GM18508 (cell line): ENCODE measurements around the gene HIVEP3.

Source experiments
- ATAC-seq: cut with Tn5 transposase; IDR thresholded peaks from one replicate; pipeline ENCODE4 v1.9.1; 2021; ENCODE audit warnings: moderate number of reproducible peaks; ENCODE audit not compliant: insufficient read depth, unreplicated experiment

The HIVEP3 gene

DNA sequence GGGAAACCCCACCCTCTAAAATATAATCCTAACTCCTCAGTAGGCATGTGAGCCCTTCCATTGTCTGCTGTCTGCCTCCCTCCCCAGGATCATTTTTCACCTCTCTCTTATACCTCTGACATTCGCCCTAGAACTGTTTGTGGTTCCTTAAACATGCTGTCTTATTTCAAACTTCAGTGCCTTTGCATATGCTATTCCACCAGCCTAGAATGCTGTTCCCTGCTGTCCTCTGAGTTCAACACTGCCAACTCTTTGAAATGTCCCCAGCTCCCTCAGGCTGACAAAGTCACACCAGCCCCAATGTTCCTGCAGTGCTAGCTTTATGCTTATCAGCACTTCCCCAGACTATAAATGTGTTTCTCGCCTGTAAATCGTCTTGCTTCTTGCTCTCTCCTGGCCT, 119.5 kb downstream of the HIVEP3 start:
- no peak for ATAC-seq

DNA sequence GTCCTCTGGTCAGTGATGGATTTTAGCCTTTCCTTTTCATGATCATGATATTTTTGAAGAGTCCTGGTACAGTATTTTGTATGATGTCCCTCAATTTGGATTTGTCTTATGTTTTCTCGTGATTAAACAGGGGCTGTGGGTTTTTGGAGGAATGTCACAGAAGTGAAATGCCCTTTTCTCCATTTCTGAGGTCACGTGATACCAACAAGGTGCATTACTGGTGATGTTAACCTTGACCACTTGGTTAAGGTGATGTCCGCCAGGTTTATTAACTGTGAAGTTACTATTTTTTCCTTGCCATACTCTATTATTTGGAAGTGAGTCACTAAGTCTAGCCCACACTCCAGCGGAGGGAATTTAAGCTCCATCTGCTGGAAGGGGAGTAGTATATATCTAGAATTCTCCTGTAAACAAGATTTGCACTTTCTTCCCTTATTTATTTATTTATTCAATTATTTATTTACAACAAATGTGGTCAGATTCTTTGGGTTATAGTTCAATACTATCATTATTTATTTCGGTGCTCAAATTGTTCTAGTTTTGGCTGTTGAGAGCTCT, 123.4 kb downstream of the HIVEP3 start:
- no peak for ATAC-seq

DNA sequence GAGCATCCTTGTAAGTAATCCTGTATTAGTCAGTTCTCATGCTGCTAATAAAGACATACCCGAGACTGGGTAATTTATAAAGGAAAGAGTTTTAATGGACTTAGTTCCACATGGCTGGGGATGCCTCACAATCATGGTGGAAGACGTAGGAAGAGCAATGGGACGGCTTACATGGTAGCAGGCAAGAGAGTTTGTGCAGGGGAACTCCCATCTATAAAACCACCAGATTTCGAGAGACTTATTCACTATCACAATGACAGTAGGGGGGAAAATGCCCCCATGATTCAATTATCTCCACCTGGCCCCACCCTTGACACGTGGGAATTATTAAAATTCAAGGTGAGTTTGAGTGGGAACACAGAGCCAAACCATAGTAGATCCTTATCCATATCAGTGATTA, 124.7 kb downstream of the HIVEP3 start:
- ATAC-seq, result no peak

DNA sequence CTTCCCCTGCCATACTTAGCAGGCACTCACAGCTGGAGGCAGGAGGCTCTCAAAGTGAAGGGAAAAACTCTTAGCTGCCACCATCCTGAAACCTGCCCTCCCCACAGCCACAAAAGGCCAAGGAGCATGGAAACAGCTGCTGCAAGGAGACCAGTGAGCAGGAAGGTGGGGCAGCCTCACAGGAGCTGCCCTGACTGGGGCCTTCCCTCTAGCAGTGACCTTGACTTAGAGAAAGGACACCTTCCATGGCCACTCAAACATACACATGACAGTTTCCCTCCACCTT, 126.3 kb downstream of the HIVEP3 start:
- ATAC-seq, result no peak

DNA sequence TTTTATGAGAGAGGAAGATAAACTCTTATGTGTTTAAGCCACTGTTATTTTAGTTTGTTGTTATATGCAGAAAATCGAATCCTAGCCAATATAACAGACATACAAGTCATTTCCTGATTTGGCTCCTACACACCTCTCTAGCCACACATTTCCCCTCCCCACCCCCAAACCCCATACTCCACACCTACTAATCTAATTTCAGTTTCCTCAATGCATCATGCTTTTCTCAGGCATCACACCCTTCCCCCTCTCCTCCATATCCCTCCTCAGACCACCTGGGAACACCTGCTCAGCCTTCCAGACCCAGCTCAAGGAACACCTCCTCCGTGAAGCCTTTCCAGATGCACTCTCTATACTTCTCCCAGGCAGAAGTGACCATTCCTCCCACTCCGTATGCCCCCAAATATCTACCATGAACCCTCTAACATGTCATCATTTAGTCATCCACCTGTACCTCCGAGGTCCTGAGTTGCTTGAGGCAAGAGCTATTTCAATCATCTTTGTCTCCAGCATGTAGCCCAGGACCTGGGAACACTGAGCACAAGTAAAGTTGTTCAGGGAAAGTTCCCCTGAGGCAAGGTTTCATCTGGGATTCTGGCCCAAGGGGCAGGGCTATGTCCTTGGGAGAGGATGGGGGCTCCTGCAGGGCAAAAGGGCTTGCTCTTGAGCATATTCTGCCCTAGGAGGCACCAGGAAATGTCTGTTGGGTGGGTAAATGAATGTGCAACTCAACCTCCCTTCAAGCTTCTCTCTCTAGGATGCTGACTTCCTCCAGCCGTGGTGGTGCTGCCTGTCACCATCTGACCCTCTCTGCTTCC, 126.8 kb downstream of the HIVEP3 start:
- no peak for ATAC-seq

DNA sequence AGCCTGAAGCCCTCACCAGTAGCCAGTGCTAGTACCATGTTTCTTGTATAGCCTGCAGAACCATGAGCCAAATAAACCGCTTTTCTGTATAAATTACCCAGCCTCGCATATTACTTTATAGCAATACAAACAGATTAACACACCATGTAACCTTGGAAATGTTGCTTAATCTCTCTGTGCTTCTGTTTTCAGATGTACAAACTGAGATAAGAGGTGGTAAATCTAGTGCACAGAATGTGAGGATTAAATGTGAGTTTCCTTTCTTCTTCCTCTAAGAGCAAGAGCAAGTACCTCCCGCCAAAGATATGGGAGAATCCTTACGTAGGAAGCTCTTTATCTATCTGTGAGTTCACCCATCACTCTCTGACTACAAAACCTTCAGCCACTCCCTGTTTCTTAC, 128.4 kb downstream of the HIVEP3 start:
- ATAC-seq, result no peak

DNA sequence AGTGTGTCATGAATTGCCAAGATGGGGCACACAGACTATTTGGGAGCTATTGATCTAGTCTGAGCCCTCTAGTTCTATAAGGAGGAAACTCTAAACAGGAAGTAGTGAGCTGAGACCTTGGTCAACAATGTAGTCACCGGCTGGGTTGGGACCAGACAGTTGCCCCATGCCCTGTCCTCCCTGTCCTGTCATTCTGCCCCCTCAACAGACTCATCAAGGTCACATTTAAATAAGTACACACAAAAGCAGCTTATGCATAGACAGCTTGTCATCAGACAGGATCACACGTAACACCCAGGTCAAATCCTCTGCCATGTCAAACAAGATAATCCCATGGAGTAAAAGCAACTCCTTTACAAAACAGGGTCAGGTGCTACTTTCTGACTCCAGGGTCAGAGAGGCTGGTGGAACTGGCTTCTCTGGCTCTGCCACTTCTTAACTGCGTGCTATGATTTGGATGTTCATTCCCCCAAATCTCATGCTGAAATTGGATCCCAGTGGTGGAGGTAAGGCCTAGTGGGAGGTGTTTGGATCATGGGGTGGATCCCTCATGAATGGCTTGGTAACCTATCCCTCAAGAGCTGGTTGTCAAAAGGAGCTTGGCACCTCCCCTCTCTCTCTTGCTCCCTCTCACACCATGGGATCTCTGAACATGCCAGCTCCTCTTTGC, 128.9 kb downstream of the HIVEP3 start:
- no peak for ATAC-seq

DNA sequence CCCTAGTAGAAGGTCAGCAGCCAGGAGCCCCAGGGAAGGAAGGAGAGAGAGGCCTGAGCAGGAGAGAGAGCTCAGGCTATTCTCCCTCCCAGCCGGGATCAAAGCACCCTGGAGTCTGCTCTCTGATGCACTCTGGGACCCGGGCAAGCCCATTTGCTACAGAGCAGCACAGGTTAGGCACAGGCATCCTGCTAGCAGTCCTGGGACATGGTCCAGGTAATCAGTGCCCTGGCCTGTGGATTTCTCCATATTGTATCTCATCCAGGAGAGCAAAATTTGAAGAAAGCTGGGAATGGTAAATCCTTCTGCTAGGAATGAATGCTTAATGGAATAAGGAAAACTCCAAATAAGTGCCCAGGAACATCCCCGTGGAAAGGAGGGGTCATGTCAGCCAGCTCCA, 130.3 kb downstream of the HIVEP3 start:
- ATAC-seq, result no peak

DNA sequence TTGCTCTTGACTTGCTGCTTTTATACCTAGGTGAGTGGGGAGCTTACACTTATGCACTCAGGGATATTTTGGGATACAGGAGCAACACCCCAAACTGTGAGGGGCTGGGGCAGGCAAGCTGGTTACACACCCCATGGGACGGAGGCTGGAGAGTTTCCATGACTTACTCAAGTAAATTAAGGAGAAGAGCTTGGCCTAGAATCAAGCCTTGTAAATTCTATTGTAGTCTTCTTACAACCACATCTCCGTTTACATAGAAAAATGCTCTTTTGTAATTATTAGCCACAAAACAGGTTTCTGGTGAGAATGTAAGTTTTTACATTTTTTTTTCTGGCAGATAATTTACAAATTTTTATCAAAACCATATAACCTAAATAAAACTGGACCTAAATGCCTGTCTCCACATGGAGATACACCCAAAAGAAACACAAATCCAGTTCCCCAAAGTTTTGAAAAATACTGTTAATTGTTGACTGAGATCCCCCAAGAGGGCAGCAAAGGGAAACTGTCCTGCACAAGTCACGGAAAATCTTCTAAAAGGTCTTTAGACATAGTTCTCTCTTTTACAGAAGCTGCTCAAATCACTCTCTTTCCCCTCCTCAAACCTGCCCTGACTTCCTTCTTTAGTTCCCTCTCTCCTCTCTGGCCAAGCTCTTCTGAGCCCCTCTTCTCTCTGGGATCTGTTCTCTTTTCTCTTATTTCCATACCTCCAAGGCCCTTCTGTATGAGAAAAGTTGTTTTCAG, 134.0 kb downstream of the HIVEP3 start:
- no peak for ATAC-seq

DNA sequence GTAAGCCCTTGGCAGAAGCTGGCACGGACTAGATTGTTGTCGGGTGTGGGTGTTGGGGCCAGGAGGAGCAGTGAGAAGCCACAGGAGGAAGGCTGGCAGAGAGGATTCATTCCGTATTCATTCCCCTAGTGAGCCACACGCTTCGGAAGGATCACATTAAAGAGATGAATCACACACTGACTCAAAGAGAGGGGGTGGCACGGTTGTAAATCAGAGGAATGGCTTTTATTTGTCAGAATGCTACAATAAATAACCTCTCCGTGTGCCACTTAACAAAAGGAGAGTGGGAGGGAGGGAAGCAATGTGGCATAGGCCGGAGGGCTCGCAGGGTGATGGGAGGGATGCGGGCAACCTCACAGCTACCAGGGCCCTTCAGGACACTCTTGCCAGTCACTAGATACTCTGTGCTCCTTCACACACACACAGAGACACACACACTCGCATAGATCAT, 135.5 kb downstream of the HIVEP3 start:
- ATAC-seq, result no peak

DNA sequence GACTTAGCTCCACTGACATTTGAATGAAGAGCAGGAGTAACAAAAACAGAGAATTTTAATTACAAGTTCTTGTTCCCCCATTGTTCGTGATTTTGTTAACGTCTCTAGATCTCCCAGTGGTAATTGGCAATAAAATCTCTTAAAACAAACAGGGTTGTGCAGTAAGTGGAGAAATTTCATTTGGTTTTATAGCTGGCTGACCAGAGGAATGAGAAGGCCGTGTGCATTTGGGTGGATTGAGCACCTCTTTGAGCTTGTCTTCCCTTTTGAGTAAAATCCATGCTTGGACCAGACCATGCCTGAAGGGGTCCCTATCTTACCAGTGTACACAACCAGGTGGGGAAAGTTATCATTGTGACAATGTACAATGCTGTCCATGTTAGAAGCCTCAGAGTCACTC, 137.8 kb downstream of the HIVEP3 start:
- ATAC-seq, result no peak

DNA sequence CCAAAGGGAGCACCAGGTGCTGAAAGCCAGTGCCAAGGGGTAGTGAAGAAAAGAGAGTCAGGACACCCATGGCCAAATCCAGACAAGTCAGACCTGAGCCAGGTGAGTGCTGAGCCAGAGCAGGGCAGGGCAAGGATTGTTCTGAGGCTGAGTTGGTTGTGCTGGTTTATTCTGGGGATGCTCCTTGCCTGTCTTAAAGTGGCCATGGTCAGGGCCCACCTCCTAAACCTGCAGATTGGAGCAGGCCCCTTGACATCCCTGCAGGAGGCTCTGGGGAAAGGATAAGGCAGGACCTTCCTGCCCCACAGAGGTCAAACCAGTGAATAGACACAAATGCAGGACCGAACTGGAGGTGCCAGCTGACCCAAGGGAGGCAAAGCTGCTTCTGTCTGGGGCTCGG, 138.4 kb downstream of the HIVEP3 start:
- ATAC-seq, result no peak

DNA sequence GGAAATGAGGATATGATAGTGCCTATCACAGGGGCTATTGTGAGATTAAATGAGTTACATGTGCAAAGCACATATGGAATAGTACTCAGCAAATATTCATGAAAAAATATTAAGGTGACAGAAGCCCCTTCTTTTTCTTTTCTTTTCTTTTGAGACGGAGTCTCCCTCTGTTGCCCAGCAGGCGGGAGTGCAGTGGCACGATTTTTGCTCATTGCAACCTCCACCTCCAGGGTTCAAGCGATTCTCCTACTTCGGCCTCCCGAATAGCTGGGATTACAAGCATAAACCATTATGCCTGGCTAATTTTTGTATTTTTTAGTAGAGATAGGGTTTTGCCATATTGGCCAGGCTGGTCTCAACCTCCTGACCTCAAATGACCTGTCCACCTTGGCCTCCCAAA, 139.4 kb downstream of the HIVEP3 start:
- ATAC-seq, result no peak

DNA sequence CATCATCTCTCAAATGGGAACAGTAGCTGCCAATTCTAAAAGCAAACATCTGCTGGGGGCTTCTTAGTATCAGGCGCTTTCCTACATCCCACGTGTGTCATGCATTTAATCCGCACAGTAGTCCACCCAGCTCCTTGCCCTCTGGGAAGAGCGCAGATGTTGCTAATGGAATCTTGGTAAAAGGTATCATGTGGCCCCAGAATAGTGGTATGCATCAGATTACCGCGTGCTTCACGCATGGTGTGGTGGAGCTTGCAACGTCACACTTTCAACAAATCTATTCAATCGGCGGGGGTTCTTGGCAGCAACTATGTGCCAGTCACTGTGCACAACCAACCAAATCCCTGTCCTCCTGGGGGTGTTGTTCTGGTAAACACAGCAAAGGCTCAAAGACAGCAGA, 141.0 kb downstream of the HIVEP3 start:
- no peak for ATAC-seq

DNA sequence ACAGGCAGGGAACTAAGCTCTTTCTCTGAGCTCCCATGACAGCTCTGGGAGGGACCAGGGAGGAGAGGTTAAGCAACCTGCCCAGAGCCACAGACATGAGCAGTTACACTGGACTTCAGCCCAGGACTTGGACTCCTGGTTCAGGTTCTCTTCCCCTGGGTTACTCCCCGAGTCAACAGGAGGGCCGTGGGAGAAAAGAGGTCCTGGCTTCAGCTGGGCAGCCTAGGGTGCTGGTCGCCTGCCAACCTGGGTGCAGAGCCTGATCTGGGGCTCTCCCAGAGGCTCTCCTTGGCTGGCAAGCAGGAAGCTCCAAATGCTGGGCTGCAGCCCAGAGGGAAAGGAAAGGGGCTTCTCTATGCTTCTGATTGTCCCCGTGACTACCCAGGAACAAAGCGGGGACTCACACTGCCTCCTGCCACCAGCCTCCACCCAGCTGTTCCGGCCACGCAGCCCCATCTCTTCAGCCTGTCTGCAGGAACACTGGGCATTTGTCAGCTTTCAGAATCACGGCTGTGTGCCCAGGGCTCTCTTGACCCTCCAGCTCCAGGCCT, 141.8 kb downstream of the HIVEP3 start:
- no peak for ATAC-seq

DNA sequence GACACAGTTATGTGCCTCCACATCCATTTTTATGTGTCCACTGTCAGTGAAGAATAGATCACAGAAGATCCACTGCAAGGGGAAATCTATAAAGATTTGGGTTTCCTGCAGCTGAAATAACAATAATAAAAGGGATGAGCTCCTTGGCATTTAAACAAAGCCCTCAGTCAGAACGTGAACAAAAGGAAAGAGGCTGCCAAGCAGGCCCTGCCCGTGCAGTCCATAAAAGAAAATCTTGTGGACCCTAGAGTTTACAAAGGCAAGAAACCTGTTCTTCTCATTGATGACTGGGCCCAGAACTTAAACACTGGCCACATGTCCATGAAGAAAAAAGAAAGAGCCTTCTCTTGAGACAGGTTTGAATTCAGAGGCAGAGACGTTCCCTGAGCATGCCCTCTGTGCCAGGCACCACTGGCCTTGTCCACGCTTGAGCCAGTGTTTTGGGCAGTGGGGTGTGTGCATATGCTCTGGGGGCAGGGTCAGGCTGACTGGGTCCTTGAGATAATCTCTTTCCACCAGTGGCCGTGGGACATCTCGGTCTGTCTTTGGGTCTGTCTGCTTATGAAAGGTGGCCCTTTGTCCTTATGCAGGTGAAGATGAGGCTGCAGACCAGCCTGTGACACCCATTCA, 142.7 kb downstream of the HIVEP3 start:
- ATAC-seq, result no peak

DNA sequence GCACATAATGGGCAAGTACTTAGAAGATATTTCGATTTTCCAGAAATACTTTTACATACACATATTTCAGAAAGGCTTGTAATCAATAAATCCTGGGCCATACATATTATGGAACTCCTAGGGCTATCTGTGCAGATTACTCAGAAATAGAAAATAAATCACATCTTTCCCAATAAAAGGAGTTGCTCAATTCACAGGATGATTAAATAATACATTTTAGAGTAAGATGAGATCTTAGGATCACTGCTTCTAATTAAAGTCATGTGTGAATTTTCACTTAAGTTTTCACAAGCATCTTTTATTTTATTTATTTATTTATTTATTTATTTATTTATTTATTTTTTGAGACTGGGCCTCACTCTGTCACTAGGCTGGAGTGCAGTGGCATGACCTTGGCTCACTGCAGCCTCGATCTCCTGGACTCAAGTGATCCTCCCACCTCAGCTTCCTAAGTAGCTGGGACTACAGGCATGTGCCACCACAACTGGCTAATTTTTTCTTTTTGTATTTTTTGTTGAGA, 144.2 kb downstream of the HIVEP3 start:
- no peak for ATAC-seq

DNA sequence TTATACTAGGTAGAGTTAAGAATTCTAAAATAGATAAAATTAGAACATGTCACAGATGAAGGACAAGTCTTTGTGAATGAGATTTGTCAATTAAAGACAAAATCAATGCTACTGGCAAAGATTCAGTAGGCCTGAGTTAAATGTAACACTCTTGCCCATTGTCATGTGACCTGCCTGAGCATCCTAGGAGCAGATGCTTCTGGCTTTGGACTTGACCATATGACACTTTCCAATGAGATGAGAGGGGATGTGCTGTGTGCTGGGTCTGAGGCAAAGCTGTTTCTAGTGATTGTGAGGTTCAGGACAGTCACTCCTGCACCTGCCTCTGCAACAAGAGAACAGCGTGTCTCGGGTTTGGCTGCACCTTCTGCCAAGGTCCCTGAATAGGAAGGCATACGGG, 144.9 kb downstream of the HIVEP3 start:
- no peak for ATAC-seq

DNA sequence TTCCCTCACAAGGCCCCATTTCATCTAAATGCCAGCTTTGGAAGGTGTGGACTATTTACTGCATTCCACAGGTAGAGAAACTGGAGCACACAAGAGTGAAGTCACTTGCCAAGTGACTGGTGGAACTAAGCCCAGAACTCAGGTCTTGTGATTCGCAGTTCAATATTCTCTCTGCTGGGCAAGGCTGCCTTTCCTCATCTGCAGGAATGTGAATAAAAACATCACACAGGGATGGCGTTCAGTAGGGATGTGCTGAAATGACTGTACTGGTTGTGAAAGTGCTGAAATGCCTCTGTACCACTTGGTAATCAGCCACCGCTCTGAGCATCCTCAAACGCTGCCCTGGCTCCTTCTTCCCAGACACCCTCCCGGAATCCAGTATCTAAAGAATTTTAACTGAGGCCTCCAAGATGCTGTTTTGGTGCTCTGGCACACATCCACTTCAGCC, 145.6 kb downstream of the HIVEP3 start:
- ATAC-seq, result no peak

DNA sequence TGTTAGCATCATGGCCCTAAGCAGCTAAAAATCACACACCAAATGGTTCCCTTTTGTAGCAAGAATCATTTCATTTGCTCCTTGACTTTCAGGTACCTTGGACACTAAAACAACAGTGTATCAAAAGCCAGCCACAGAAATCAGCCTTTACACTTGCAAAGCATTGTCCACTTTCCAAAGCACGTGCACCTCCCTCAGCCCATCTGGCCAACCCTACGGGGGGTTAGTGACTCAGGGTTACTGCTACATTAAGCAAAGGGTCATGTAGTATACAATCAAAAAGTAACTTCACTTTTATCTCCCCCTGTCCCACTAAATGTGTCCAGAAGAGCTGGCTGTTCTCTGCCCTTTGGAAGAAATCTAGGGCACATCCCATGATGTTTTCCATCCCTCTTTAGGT, 149.7 kb downstream of the HIVEP3 start:
- no peak for ATAC-seq
